GM12801 (cell line): ENCODE data around the gene BCL11B.

Source experiments
- CTCF ChIP-seq: IDR thresholded peaks from one replicate; pipeline ENCODE4 v1.5.1; 2011; ENCODE audit warnings: control low read depth; ENCODE audit not compliant: insufficient read length; ENCODE audit errors: extremely low read depth

BCL11B gene

GRCh38 chr14:99253890-99254289 lies 18.1 kb downstream of the BCL11B start:
- no peak for TF ChIP-seq CTCF

- no peak for TF ChIP-seq CTCF
These were observed 18.8 kb downstream of the BCL11B start for GRCh38 chr14:99252940-99253868.

GRCh38 chr14:99252443-99252939 lies 19.5 kb downstream of the BCL11B start:
- TF ChIP-seq CTCF: no peak

GRCh38 chr14:99251721-99252120 lies 20.3 kb downstream of the BCL11B start:
- TF ChIP-seq CTCF: no peak

GRCh38 chr14:99250636-99251208 lies 21.3 kb downstream of the BCL11B start:
- no peak for TF ChIP-seq CTCF

GRCh38 chr14:99249389-99249788 lies 22.6 kb downstream of the BCL11B start:
- no peak for TF ChIP-seq CTCF

GRCh38 chr14:99248761-99249171 lies 23.2 kb downstream of the BCL11B start:
- TF ChIP-seq CTCF: no peak
